Measurements from ENCODE around the gene GALNT13.

GALNT13 gene

GRCh38 chr2:154264024-154264423 lies 392.3 kb downstream of the GALNT13 start:
- in situ Hi-C loops (cut with HindIII; ENCODE audit: low sequenced_read_pairs) = no loop called here
- no peak overlapping the region for H3K4me3 ChIP-seq (ENCODE audit: low read depth, low read length)
- DNase-seq (ENCODE audit: low read depth) = no peak
- no peak for TF ChIP-seq CTCF (IDR thresholded peaks at IDR 0.05; ENCODE audit: low read depth, low read length, missing control alignments)

GRCh38 chr2:154267983-154268382 lies 396.3 kb downstream of the GALNT13 start:
- TF ChIP-seq CTCF (IDR thresholded peaks at IDR 0.05; ENCODE audit: low read depth, low read length, missing control alignments) = no peak
- in situ Hi-C loops (cut with HindIII; ENCODE audit: low sequenced_read_pairs) = no loop called here
- H3K4me3 ChIP-seq (ENCODE audit: low read depth, low read length) = no peak overlapping the region
- DNase-seq (ENCODE audit: low read depth) = no peak

DNA sequence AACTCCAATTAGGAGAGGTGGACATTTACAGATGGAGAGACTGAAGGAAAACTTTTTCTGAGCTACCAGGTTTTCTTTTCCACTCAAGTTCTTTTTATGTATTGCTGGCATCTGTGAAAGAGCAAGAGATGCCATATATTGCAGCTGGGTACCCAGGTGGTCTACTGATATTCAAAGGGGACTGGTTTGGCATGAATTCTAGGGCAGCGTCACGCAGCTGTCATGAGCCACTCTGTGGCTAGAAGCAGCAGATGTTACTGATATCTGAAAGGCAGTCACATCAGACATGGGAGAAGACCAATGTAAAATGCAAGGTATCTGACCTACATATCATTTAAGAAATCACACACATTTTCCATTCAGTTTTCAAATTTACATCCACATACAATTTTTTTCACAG lies 408.8 kb downstream of the GALNT13 start:
- H3K4me3 ChIP-seq (ENCODE audit: low read depth, low read length) = no peak overlapping the region
- in situ Hi-C loops (cut with HindIII; ENCODE audit: low sequenced_read_pairs) = no loop called here
- no peak for DNase-seq (ENCODE audit: low read depth)
- no peak for TF ChIP-seq CTCF (IDR thresholded peaks at IDR 0.05; ENCODE audit: low read depth, low read length, missing control alignments)

GRCh38 chr2:154289870-154290269 lies 418.1 kb downstream of the GALNT13 start:
- in situ Hi-C loops (cut with HindIII; ENCODE audit: low sequenced_read_pairs) = no loop called here
- no peak for DNase-seq (ENCODE audit: low read depth)
- H3K4me3 ChIP-seq (ENCODE audit: low read depth, low read length) = no peak overlapping the region
- no peak for TF ChIP-seq CTCF (IDR thresholded peaks at IDR 0.05; ENCODE audit: low read depth, low read length, missing control alignments)

DNA sequence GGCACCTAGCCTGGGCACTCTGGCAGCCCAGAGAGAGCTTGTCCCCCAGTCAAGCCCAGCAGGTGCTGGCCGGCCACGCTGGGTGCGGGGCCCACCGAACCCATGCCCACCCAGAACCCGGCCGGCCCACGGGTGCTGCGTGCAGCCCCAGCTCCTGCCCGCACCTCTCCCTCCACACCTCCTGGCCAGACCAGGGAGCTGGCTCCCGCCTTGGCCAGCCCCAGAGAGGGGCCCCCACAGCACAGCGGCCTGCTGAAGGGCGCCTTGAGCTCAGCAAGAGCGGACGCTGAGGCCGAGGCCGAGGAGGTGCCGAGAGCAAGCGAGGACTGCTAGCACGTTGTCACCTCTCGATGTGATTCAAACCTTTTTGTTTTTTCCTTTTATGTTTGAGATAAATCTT lies 419.8 kb downstream of the GALNT13 start:
- no peak for TF ChIP-seq CTCF (IDR thresholded peaks at IDR 0.05; ENCODE audit: low read depth, low read length, missing control alignments)
- in situ Hi-C loops (cut with HindIII; ENCODE audit: low sequenced_read_pairs) = no loop called here
- no peak overlapping the region for H3K4me3 ChIP-seq (ENCODE audit: low read depth, low read length)
- no peak for DNase-seq (ENCODE audit: low read depth)

GRCh38 chr2:154291927-154292326 lies 420.2 kb downstream of the GALNT13 start:
- H3K4me3 ChIP-seq (ENCODE audit: low read depth, low read length) = no peak overlapping the region
- in situ Hi-C loops (cut with HindIII; ENCODE audit: low sequenced_read_pairs) = no loop called here
- DNase-seq (ENCODE audit: low read depth) = no peak
- TF ChIP-seq CTCF (IDR thresholded peaks at IDR 0.05; ENCODE audit: low read depth, low read length, missing control alignments) = no peak

GRCh38 chr2:154293864-154294263 lies 422.1 kb downstream of the GALNT13 start:
- in situ Hi-C loops (cut with HindIII; ENCODE audit: low sequenced_read_pairs) = no loop called here

More at GRCh38 chr2:154293864-154294263, 422.1 kb downstream of the GALNT13 start:
- TF ChIP-seq CTCF (IDR thresholded peaks at IDR 0.05; ENCODE audit: low read depth, low read length, missing control alignments) = no peak
- H3K4me3 ChIP-seq (ENCODE audit: low read depth, low read length) = no peak overlapping the region
- no peak for DNase-seq (ENCODE audit: low read depth)

All from astrocyte of the cerebellum (primary cell).